Adrenal gland (tissue), 12 donors: ENCODE data around the gene LCE1B. TPM values are rescaled to one million over a fixed set of nuclear protein-coding genes. Genes with fewer than 3 reads are reported as not detected.

ENCODE experiments used
- DNase-seq, 7 donors: peaks; one replicate each; pipeline ENCODE4 v3.0.0-alpha.2; 2019 to 2020
- H3K27ac ChIP-seq, 5 donors: fragments of 200-600 bp; sonication (generic) in 4 of 5; 1 replicate in 3 of 5; 2 replicates in 2 of 5; pipeline versions ENCODE4 v1.5.1 to v1.8.0; 2016 to 2020; ENCODE audit warnings: mild to moderate bottlenecking in 1 of 5
- H3K27me3 ChIP-seq: fragments of 200-600 bp; 2 replicates; pipeline ENCODE4 v1.8.0; 2021
- H3K36me3 ChIP-seq, 2 donors: fragments of 200-600 bp; replicated peaks in 1 of 2; 1 replicate in 1 of 2; 2 replicates in 1 of 2; pipeline versions ENCODE4 v1.5.1 to v1.8.0; 2018 to 2022
- H3K4me1 ChIP-seq, 2 donors: fragments of 200-600 bp; replicated peaks in 1 of 2; 1 replicate in 1 of 2; 2 replicates in 1 of 2; pipeline versions ENCODE4 v1.5.1 to v1.8.0; 2018 to 2021
- H3K4me3 ChIP-seq, 4 donors: fragments of 200-600 bp; sonication (generic) in 3 of 4; one replicate each; pipeline ENCODE4 v1.5.1; 2016 to 2018
- H3K9me3 ChIP-seq, 3 donors: fragments of 200-600 bp; sonication (generic) in 1 of 3; replicated peaks in 1 of 3; 1 replicate in 2 of 3; 2 replicates in 1 of 3; pipeline versions ENCODE4 v1.5.1 to v1.8.0; 2016 to 2021
- POLR2A ChIP-seq, 2 donors: fragments of 450-650 bp; IDR thresholded peaks; one replicate each; pipeline ENCODE4 v1.6.1; 2017; ENCODE audit warnings: antibody characterized with exemption in 2 of 2, mild to moderate bottlenecking in 2 of 2, moderate library complexity in 1 of 2
- whole genome bisulfite sequencing, 4 donors: extraction: QIAGEN DNeasy Blood & Tissue Kit in 2 of 4; methylation state at CpG; one replicate each; pipeline versions ENCODE4 v1.1.5 to v1.1.7; 2013 to 2017; 5-methylcytosine and 5-hydroxymethylcytosine counted together
- intact Hi-C, 2 donors: fragments of 100-400 bp; cut with DNase I; formaldehyde crosslinking; loops; one replicate each; pipeline versions ENCODE4 v1.14.1 to v1.15.0; 2022 to 2023
- polyA plus RNA-seq, 3 donors: library from polyadenylated mRNA; stranded (reverse); fragments of 200-250 nt in 2 of 3; fragments of 350-450 nt in 1 of 3; fragmentation: Illumina TruSeq in 1 of 3; extraction: RNeasy Lipid Tissue Mini Kit (QIAGEN cat#74804) in 1 of 3; gene quantifications; one replicate each; pipeline ENCODE4 v1.2.3, GENCODE V29; 2013 to 2014
- total RNA-seq, 9 donors: library from RNA; depleted of rRNA in 4 of 9; stranded (reverse); fragments of >200 nt in 4 of 9; fragments of 120-200 nt in 1 of 9; fragmentation: NEBNext Ultra II Directional in 1 of 9; extraction: Animal tissue kit (Norgen Biotek cat#: 25700) in 1 of 9; gene quantifications; one replicate each; pipeline versions ENCODE4 v1.1.0 to v1.2.4, GENCODE V29; 2013 to 2023
- TF ChIP-seq, protein P1 (sequence below), 6 experiments: fragments of 450-650 bp in 4 of 6; fragments of 200-600 bp in 2 of 6; sonication (generic) in 1 of 6; IDR thresholded peaks; 1 replicate in 5 of 6; 2 replicates in 1 of 6; pipeline versions ENCODE4 v1.5.1 to v1.8.0; 2016 to 2021; ENCODE audit warnings: antibody characterized with exemption in 6 of 6, mild to moderate bottlenecking in 2 of 6, moderate library complexity in 1 of 6
- donor health status: healthy with polysubstance abuse.
- donor health status: Bipolar disorder and iron deficiency.
- donor health status: DM: yes; HTN: yes; CAD: no.
- donor health status: DM: no; HTN: no; CAD: no.
- donor health status: DM: no; HTN: no; CAD: no.
- donor health status: DM: yes; HTN: yes; CAD: no.

The LCE1B gene
- total and polyA plus RNA-seq, 12 donors, result not detected

DNA sequence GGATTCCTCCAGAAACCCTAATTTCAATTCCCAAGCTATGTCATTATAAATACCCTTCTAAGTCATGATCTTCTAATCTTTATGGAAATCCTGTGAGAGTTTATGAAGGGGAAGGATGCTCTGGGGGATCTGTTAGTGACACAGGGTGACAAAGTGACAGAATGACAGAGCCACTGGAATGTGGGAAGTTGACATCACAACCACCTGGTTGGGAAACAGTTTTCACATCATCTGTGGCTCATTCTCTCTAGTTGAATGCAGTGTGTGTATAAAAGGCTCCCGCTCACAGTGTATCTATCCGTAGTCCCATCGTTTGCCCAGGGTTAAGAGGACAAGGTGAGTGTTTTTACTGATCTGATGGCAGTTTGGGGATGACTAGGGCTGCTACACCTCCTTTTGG, 47.9 kb downstream of the LCE1B start, which contains the start of gene LCE7A:
LCE7A (plus strand) TSS at position 301 of the 400 bp plus-strand sequence. CDS start 702 bp downstream, outside the sequence.
- TF ChIP-seq, protein P1, sequence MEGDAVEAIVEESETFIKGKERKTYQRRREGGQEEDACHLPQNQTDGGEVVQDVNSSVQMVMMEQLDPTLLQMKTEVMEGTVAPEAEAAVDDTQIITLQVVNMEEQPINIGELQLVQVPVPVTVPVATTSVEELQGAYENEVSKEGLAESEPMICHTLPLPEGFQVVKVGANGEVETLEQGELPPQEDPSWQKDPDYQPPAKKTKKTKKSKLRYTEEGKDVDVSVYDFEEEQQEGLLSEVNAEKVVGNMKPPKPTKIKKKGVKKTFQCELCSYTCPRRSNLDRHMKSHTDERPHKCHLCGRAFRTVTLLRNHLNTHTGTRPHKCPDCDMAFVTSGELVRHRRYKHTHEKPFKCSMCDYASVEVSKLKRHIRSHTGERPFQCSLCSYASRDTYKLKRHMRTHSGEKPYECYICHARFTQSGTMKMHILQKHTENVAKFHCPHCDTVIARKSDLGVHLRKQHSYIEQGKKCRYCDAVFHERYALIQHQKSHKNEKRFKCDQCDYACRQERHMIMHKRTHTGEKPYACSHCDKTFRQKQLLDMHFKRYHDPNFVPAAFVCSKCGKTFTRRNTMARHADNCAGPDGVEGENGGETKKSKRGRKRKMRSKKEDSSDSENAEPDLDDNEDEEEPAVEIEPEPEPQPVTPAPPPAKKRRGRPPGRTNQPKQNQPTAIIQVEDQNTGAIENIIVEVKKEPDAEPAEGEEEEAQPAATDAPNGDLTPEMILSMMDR (IDR thresholded peaks at IDR 0.05), result no peak
- TF ChIP-seq POLR2A (IDR thresholded peaks at IDR 0.05), result no peak
- Histone ChIP-seq H3K36me3 (no peaks in the 10 kb centered on the region), H3K4me1 (no peaks in the 10 kb centered on the region), H3K9me3 (no peaks in the 10 kb centered on the region), H3K27ac (no peak within 1 kb of the TSS), H3K27me3 (no peaks in the 10 kb centered on the region), H3K4me3 (no peak within 1 kb of the TSS)
- 61 to 89% (median 79%) methylated on average over 3 of the region's 3 CpGs for WGBS, 4 donors
- intact Hi-C loops, result no loop called here
- no peak for DNase-seq

GRCh38 chr1:152860129-152860528, 48.4 kb downstream of the LCE1B start:
- Histone ChIP-seq H3K4me3 (no peak overlapping the region), H3K4me1 (no peaks in the 10 kb centered on the region), H3K27me3 (no peaks in the 10 kb centered on the region), H3K27ac (no peak overlapping the region), H3K9me3 (no peaks in the 10 kb centered on the region), H3K36me3 (no peaks in the 10 kb centered on the region)
- intact Hi-C loops, result no loop called here
- WGBS, 4 donors, result 69 to 82% (median 75%) methylated on average over 3 of the region's 3 CpGs
- TF ChIP-seq, protein P1 (IDR thresholded peaks at IDR 0.05), result no peak
- TF ChIP-seq POLR2A (IDR thresholded peaks at IDR 0.05), result no peak
- no peak for DNase-seq

DNA sequence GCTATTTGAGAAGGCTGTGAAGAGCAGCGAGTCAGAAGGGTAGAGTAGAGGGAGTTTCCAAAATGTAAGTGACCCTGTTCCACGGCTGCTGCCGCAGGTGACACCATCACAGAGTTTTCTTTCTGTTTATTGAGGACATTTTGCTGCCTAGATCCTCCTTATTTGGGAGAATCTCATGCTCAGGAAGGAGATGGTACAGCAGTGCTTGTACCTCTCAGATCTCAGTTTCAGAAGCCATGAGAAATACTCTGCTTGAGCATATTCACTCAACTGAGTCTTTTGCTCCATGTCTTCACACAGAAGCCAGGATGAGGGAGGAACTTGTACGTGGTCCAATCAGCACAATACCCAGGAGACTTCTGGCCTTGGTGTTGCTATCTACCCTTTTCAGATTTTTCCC, 49.6 kb downstream of the LCE1B start:
- Histone ChIP-seq H3K4me1 (no peaks in the 10 kb centered on the region), H3K36me3 (no peaks in the 10 kb centered on the region), H3K27me3 (no peaks in the 10 kb centered on the region), H3K27ac (no peak overlapping the region), H3K9me3 (no peaks in the 10 kb centered on the region), H3K4me3 (no peak overlapping the region)
- no peak for TF ChIP-seq POLR2A (IDR thresholded peaks at IDR 0.05)
- TF ChIP-seq, protein P1 (IDR thresholded peaks at IDR 0.05), result no peak
- DNase-seq, result no peak
- WGBS, 4 donors, result 79 to 86% (median 80%) methylated on average over 4 of the region's 4 CpGs
- intact Hi-C loops, result no loop called here

Other genes starting within 250 kb of the LCE1B start
- not detected for gene LCE3E, start 245.2 kb upstream of the LCE1B start, total RNA-seq
- not detected for gene LCE3E, start 245.2 kb upstream of the LCE1B start, polyA plus RNA-seq
- not detected for gene LCE3D, start 231.5 kb upstream of the LCE1B start, total RNA-seq
- not detected for gene LCE3D, start 231.5 kb upstream of the LCE1B start, polyA plus RNA-seq
- gene LCE3C, start 211.7 kb upstream of the LCE1B start, total RNA-seq, result not detected
- not detected for gene LCE3C, start 211.7 kb upstream of the LCE1B start, polyA plus RNA-seq
- not detected for gene LCE3B, start 198.2 kb upstream of the LCE1B start, total RNA-seq
- gene LCE3B, start 198.2 kb upstream of the LCE1B start, polyA plus RNA-seq, result not detected
- not detected for gene LCE3A, start 188.9 kb upstream of the LCE1B start, total RNA-seq
- not detected for gene LCE3A, start 188.9 kb upstream of the LCE1B start, polyA plus RNA-seq
- gene LCE2D, start 148.6 kb upstream of the LCE1B start, total RNA-seq, result not detected
- not detected for gene LCE2D, start 148.6 kb upstream of the LCE1B start, polyA plus RNA-seq
- not detected for gene LCE2C, start 136.7 kb upstream of the LCE1B start, total RNA-seq
- gene LCE2C, start 136.7 kb upstream of the LCE1B start, polyA plus RNA-seq, result not detected
- not detected for gene LCE2B, start 125.8 kb upstream of the LCE1B start, total RNA-seq
- gene LCE2B, start 125.8 kb upstream of the LCE1B start, polyA plus RNA-seq, result not detected
- gene LCE2A, start 113.6 kb upstream of the LCE1B start, total RNA-seq, result not detected
- gene LCE2A, start 113.6 kb upstream of the LCE1B start, polyA plus RNA-seq, result not detected
- not detected for gene LCE4A, start 103.8 kb upstream of the LCE1B start, total RNA-seq
- gene LCE4A, start 103.8 kb upstream of the LCE1B start, polyA plus RNA-seq, result not detected
- not detected for gene KPRP, start 53.9 kb upstream of the LCE1B start, total RNA-seq
- not detected for gene KPRP, start 53.9 kb upstream of the LCE1B start, polyA plus RNA-seq
- gene LCE1F, start 36.8 kb upstream of the LCE1B start, total RNA-seq, result not detected
- gene LCE1F, start 36.8 kb upstream of the LCE1B start, polyA plus RNA-seq, result not detected
- gene LCE1E, start 25.7 kb upstream of the LCE1B start, total RNA-seq, result not detected
- not detected for gene LCE1E, start 25.7 kb upstream of the LCE1B start, polyA plus RNA-seq
- gene LCE1D, start 15.2 kb upstream of the LCE1B start, total RNA-seq, result not detected
- not detected for gene LCE1D, start 15.2 kb upstream of the LCE1B start, polyA plus RNA-seq
- not detected for gene LCE1C, start 5.3 kb upstream of the LCE1B start, total RNA-seq
- not detected for gene LCE1C, start 5.3 kb upstream of the LCE1B start, polyA plus RNA-seq
- gene LCE1A, start 15.5 kb downstream of the LCE1B start, total RNA-seq, result not detected
- not detected for gene LCE1A, start 15.5 kb downstream of the LCE1B start, polyA plus RNA-seq
- gene LCE6A, start 30.9 kb downstream of the LCE1B start, total RNA-seq, result not detected
- gene LCE6A, start 30.9 kb downstream of the LCE1B start, polyA plus RNA-seq, result not detected
- not detected for gene LCE7A, start 48.0 kb downstream of the LCE1B start, total RNA-seq
- gene LCE7A, start 48.0 kb downstream of the LCE1B start, polyA plus RNA-seq, result not detected
- not detected for gene SMCP, start 66.4 kb downstream of the LCE1B start, total RNA-seq
- gene SMCP, start 66.4 kb downstream of the LCE1B start, polyA plus RNA-seq, result not detected
- not detected for gene IVL, start 96.6 kb downstream of the LCE1B start, total RNA-seq
- under 1 TPM in 2 of 3 donors, not detected in 1; 0.16 to 0.30 TPM for gene IVL, start 96.6 kb downstream of the LCE1B start, polyA plus RNA-seq
- not detected for gene SPRR5, start 135.2 kb downstream of the LCE1B start, total RNA-seq
- gene SPRR5, start 135.2 kb downstream of the LCE1B start, polyA plus RNA-seq, result not detected
- not detected for gene SPRR4, start 158.7 kb downstream of the LCE1B start, total RNA-seq
- not detected for gene SPRR4, start 158.7 kb downstream of the LCE1B start, polyA plus RNA-seq
- not detected for gene SPRR1A, start 172.1 kb downstream of the LCE1B start, total RNA-seq
- not detected for gene SPRR1A, start 172.1 kb downstream of the LCE1B start, polyA plus RNA-seq
- gene SPRR3, start 189.8 kb downstream of the LCE1B start, total RNA-seq, result under 1 TPM in 1 of 9 donors, not detected in 8; 0.67 TPM
- gene SPRR3, start 189.8 kb downstream of the LCE1B start, polyA plus RNA-seq, result 1 to 10 TPM; 2.2 to 6.1 (median 2.9) TPM
- under 1 TPM in 1 of 9 donors, not detected in 8; 0.74 TPM for gene SPRR1B, start 219.2 kb downstream of the LCE1B start, total RNA-seq
- under 1 TPM in 2 of 3 donors, not detected in 1; 0.74 to 0.80 TPM for gene SPRR1B, start 219.2 kb downstream of the LCE1B start, polyA plus RNA-seq
- not detected for gene SPRR2D, start 229.1 kb downstream of the LCE1B start, total RNA-seq
- under 1 TPM in 2 of 3 donors, not detected in 1; 0.71 to 0.88 TPM for gene SPRR2D, start 229.1 kb downstream of the LCE1B start, polyA plus RNA-seq
- not detected for gene SPRR2A, start 245.5 kb downstream of the LCE1B start, total RNA-seq
- gene SPRR2A, start 245.5 kb downstream of the LCE1B start, polyA plus RNA-seq, result under 1 TPM in 2 of 3 donors, not detected in 1; 0.97 to 0.98 TPM